Esophagus muscularis mucosa (tissue), 4 donors: ENCODE measurements around the gene NR1H2. TPM values are rescaled to one million over a fixed set of nuclear protein-coding genes. Genes with fewer than 3 reads are reported as not detected.

Source experiments
- DNase-seq: peaks from one replicate; pipeline ENCODE4 v3.0.0-alpha.2; 2017; ENCODE audit errors: extremely low spot score
- H3K27ac ChIP-seq, 4 donors: fragments of 200-600 bp; sonication (generic); replicated peaks in 1 of 4; 1 replicate in 3 of 4; 2 replicates in 1 of 4; pipeline ENCODE4 v1.5.1; 2016 to 2019; ENCODE audit warnings: mild to moderate bottlenecking in 1 of 4
- H3K27me3 ChIP-seq, 4 donors: fragments of 200-600 bp; sonication (generic); one replicate each; pipeline versions ENCODE4 v1.5.1 to v1.6.0; 2016 to 2019
- H3K36me3 ChIP-seq, 4 donors: fragments of 200-600 bp; sonication (generic); one replicate each; pipeline ENCODE4 v1.5.1; 2016 to 2019
- H3K4me1 ChIP-seq, 4 donors: fragments of 200-600 bp; sonication (generic); one replicate each; pipeline ENCODE4 v1.5.1; 2016 to 2019
- H3K4me3 ChIP-seq, 4 donors: fragments of 200-600 bp; sonication (generic); 1 replicate in 2 of 4; 2 replicates in 2 of 4; pipeline ENCODE4 v1.5.1; 2016 to 2019; ENCODE audit warnings: mild to moderate bottlenecking in 4 of 4, moderate library complexity in 1 of 4
- H3K9me3 ChIP-seq, 4 donors: fragments of 200-600 bp; sonication (generic); 1 replicate in 3 of 4; 2 replicates in 1 of 4; pipeline ENCODE4 v1.5.1; 2016 to 2019
- CTCF ChIP-seq, 3 experiments: fragments of 200-600 bp in 2 of 3; fragments of 450-650 bp in 1 of 3; sonication (generic) in 2 of 3; IDR thresholded peaks; one replicate each; pipeline ENCODE4 v1.5.1; 2017 to 2019; ENCODE audit warnings: antibody characterized with exemption in 3 of 3, mild to moderate bottlenecking in 2 of 3, moderate library complexity in 1 of 3
- EP300 ChIP-seq: sonication (generic); formaldehyde crosslinking; IDR thresholded peaks from one replicate; pipeline ENCODE4 v1.6.1; 2017; ENCODE audit warnings: antibody characterized with exemption
- POLR2A ChIP-seq: fragments of 450-650 bp; IDR thresholded peaks from one replicate; pipeline ENCODE4 v1.6.1; 2017; ENCODE audit warnings: antibody characterized with exemption, moderate library complexity, mild to moderate bottlenecking, low read depth
- POLR2AphosphoS5 ChIP-seq, 2 donors: sonication (generic); formaldehyde crosslinking; IDR thresholded peaks; one replicate each; pipeline ENCODE4 v1.6.1; 2017; ENCODE audit warnings: antibody characterized with exemption in 2 of 2
- WGBS: methylation state at CpG from one replicate; pipeline ENCODE4 v1.1.5; 2018; 5-methylcytosine and 5-hydroxymethylcytosine counted together
- intact Hi-C: fragments of 100-400 bp; cut with DNase I; formaldehyde crosslinking; loops from one replicate; pipeline ENCODE4 v1.15.1; 2023
- total RNA-seq, 4 donors: library from RNA; depleted of rRNA; stranded (reverse); fragments of >200 nt; gene quantifications; one replicate each; pipeline versions ENCODE4 v1.1.0 to v1.2.1, GENCODE V29; 2016

Gene NR1H2
- total RNA-seq, 4 donors from 2014 or later = 123 to 224 (median 191) TPM

- TF ChIP-seq CTCF (IDR thresholded peaks at IDR 0.05) (no peak), EP300 (no peak), POLR2A (no peak), POLR2AphosphoS5 (IDR thresholded peaks at IDR 0.05) (no peak)
- Histone ChIP-seq H3K27me3 (no peaks in the 10 kb centered on the region), H3K36me3 (peaks cover 39 to 50% (median 48%) of the 10 kb centered on the region in 4 donors), H3K4me1 (peaks cover 16 to 28% (median 26%) of the 10 kb centered on the region in 4 donors), H3K9me3 (no peaks in the 10 kb centered on the region), H3K4me3 (peak overlapping the region; percentile 85 to 99 (median 90)), H3K27ac (peak overlapping the region; percentile 98 to 100 (median 98))
- DNase-seq = no peak
- intact Hi-C loops = no loop called here
- WGBS = 44% methylated on average over 7 of the region's 7 CpGs
Observed at GRCh38 chr19:50377051-50377461, 799 bp downstream of the NR1H2 start.

- H3K27me3 ChIP-seq = no peaks in the 10 kb centered on the region
- no peak for TF ChIP-seq CTCF (IDR thresholded peaks at IDR 0.05)
- no peak for TF ChIP-seq POLR2AphosphoS5 (IDR thresholded peaks at IDR 0.05)
- no peak for TF ChIP-seq POLR2A
- no peak for TF ChIP-seq EP300
- 75% methylated on average over 9 of the region's 9 CpGs for WGBS
- intact Hi-C loops = no loop called here
- H3K36me3 ChIP-seq = peaks cover 44 to 54% (median 52%) of the 10 kb centered on the region in 4 donors
- no peak overlapping the region for H3K4me3 ChIP-seq
- peak overlapping the region; percentile 98 to 100 (median 98) for H3K27ac ChIP-seq
- peaks cover 16 to 28% (median 26%) of the 10 kb centered on the region in 4 donors for H3K4me1 ChIP-seq
- no peak for DNase-seq
- no peaks in the 10 kb centered on the region for H3K9me3 ChIP-seq
Observed at GRCh38 chr19:50377517-50377916, 1.3 kb downstream of the NR1H2 start.

- 94% methylated on average over 15 of the region's 36 CpGs for WGBS
- no peak for DNase-seq
- TF ChIP-seq CTCF (IDR thresholded peaks at IDR 0.05) (no peak), POLR2AphosphoS5 (IDR thresholded peaks at IDR 0.05) (no peak), EP300 (no peak)
- no peak overlapping the region for H3K4me3 ChIP-seq
- H3K27ac ChIP-seq = no peak overlapping the region
- no peaks in the 10 kb centered on the region for H3K27me3 ChIP-seq
- peaks cover 45 to 61% (median 58%) of the 10 kb centered on the region in 4 donors for H3K36me3 ChIP-seq
- peaks cover 18 to 29% (median 26%) of the 10 kb centered on the region in 4 donors for H3K4me1 ChIP-seq
- H3K9me3 ChIP-seq = no peaks in the 10 kb centered on the region
- intact Hi-C loops = no loop called here
Observed at GRCh38 chr19:50378169-50378862, 2.1 kb downstream of the NR1H2 start.

GRCh38 chr19:50378863-50379236 is 2.6 kb downstream of the NR1H2 start:
- Histone ChIP-seq H3K36me3 (peaks cover 45 to 62% (median 58%) of the 10 kb centered on the region in 4 donors), H3K4me1 (peaks cover 23 to 34% (median 29%) of the 10 kb centered on the region in 4 donors), H3K27ac (no peak overlapping the region), H3K27me3 (no peaks in the 10 kb centered on the region), H3K9me3 (no peaks in the 10 kb centered on the region), H3K4me3 (no peak overlapping the region)
- intact Hi-C loops = no loop called here
- TF ChIP-seq CTCF (IDR thresholded peaks at IDR 0.05) = no peak
- TF ChIP-seq POLR2A = no peak
- no peak for TF ChIP-seq POLR2AphosphoS5 (IDR thresholded peaks at IDR 0.05)
- TF ChIP-seq EP300 = no peak
- 92% methylated on average over 10 of the region's 10 CpGs for WGBS
- no peak for DNase-seq

- peaks cover 27 to 38% (median 33%) of the 10 kb centered on the region in 4 donors for H3K4me1 ChIP-seq
- no peak overlapping the region for H3K4me3 ChIP-seq
- TF ChIP-seq POLR2AphosphoS5 (IDR thresholded peaks at IDR 0.05) (no peak), EP300 (no peak), CTCF (IDR thresholded peaks at IDR 0.05) (no peak), POLR2A (no peak)
- no peaks in the 10 kb centered on the region for H3K27me3 ChIP-seq
- H3K27ac ChIP-seq = no peak overlapping the region
- 94% methylated on average over 11 of the region's 11 CpGs for WGBS
- no peaks in the 10 kb centered on the region for H3K9me3 ChIP-seq
- DNase-seq = no peak
- peaks cover 45 to 62% (median 58%) of the 10 kb centered on the region in 4 donors for H3K36me3 ChIP-seq
- intact Hi-C loops = no loop called here
Observed at GRCh38 chr19:50379602-50380001, 3.3 kb downstream of the NR1H2 start.
